Osteocyte (in vitro differentiated cells): ENCODE measurements around the gene PRRT2. TPM values are rescaled to one million over a fixed set of nuclear protein-coding genes. Genes with fewer than 3 reads are reported as not detected.
"Not testable (repeated sequence)": the region's sequence is repeated elsewhere in the genome, so short reads cannot be mapped to it uniquely, and the experiment has no call there.

Source experiments
- DNase-seq: peaks from one replicate; pipeline ENCODE4 v3.0.0; 2021; ENCODE audit warnings: mixed read lengths; ENCODE audit not compliant: unreplicated experiment; ENCODE audit errors: extremely low spot score
- H3K27ac Mint-ChIP-seq: one replicate; pipeline ENCODE4 v1.8.0; 2021; ENCODE audit warnings: mild to moderate bottlenecking, mixed read lengths; ENCODE audit not compliant: unreplicated experiment
- H3K27me3 Mint-ChIP-seq: one replicate; pipeline ENCODE4 v1.8.0; 2021; ENCODE audit warnings: mixed read lengths; ENCODE audit not compliant: unreplicated experiment
- H3K36me3 Mint-ChIP-seq: one replicate; pipeline ENCODE4 v1.8.0; 2021; ENCODE audit warnings: mixed read lengths; ENCODE audit not compliant: unreplicated experiment
- H3K4me1 Mint-ChIP-seq: one replicate; pipeline ENCODE4 v1.8.0; 2021; ENCODE audit warnings: mixed read lengths; ENCODE audit not compliant: unreplicated experiment
- H3K4me3 Mint-ChIP-seq: one replicate; pipeline ENCODE4 v1.8.0; 2021; ENCODE audit warnings: mild to moderate bottlenecking, moderate library complexity, mixed read lengths; ENCODE audit not compliant: unreplicated experiment
- H3K9me3 Mint-ChIP-seq: one replicate; pipeline ENCODE4 v1.8.0; 2021; ENCODE audit warnings: mixed read lengths; ENCODE audit not compliant: unreplicated experiment
- CTCF ChIP-seq: fragments of 200-600 bp; sonication (generic); IDR thresholded peaks from 2 replicates; pipeline ENCODE4 v1.5.0; 2021; ENCODE audit warnings: antibody characterized with exemption, mild to moderate bottlenecking, moderate library complexity
- total RNA-seq: library from RNA; stranded (reverse); gene quantifications from 2 replicates; pipeline ENCODE4 v1.2.1, GENCODE V29; 2021

Gene PRRT2
- total RNA-seq, 1 donor from 2014 or later: 13.4 TPM

GRCh38 chr16:29825145-29826044 is 13.4 kb downstream of the PRRT2 start:
- no peaks in the 10 kb centered on the region for H3K27me3 Mint-ChIP-seq
- TF ChIP-seq CTCF: no peak
- no peak for DNase-seq
- H3K4me1 Mint-ChIP-seq: peaks cover 48% of the 10 kb centered on the region
- H3K36me3 Mint-ChIP-seq: no peaks in the 10 kb centered on the region
- H3K27ac Mint-ChIP-seq: peak overlapping the region; percentile 89
- no peaks in the 10 kb centered on the region for H3K9me3 Mint-ChIP-seq
- H3K4me3 Mint-ChIP-seq: peak overlapping the region; percentile 39

- no peak for DNase-seq
- Mint-ChIP-seq H3K9me3 (no peaks in the 10 kb centered on the region), H3K27ac (peak overlapping the region; percentile 89), H3K4me1 (peaks cover 42% of the 10 kb centered on the region), H3K27me3 (no peaks in the 10 kb centered on the region), H3K36me3 (peaks cover 6% of the 10 kb centered on the region), H3K4me3 (no peak overlapping the region)
- no peak for TF ChIP-seq CTCF
These were observed 14.3 kb downstream of the PRRT2 start for GRCh38 chr16:29826342-29826695.

- no peaks in the 10 kb centered on the region for H3K27me3 Mint-ChIP-seq
- peaks cover 3% of the 10 kb centered on the region for H3K4me1 Mint-ChIP-seq
- H3K36me3 Mint-ChIP-seq: peaks cover 25% of the 10 kb centered on the region
- TF ChIP-seq CTCF: no peak
- no peak overlapping the region for H3K27ac Mint-ChIP-seq
- H3K9me3 Mint-ChIP-seq: no peaks in the 10 kb centered on the region
- H3K4me3 Mint-ChIP-seq: no peak overlapping the region
- DNase-seq: no peak
These were observed 18.8 kb downstream of the PRRT2 start for GRCh38 chr16:29830774-29831173.

DNA sequence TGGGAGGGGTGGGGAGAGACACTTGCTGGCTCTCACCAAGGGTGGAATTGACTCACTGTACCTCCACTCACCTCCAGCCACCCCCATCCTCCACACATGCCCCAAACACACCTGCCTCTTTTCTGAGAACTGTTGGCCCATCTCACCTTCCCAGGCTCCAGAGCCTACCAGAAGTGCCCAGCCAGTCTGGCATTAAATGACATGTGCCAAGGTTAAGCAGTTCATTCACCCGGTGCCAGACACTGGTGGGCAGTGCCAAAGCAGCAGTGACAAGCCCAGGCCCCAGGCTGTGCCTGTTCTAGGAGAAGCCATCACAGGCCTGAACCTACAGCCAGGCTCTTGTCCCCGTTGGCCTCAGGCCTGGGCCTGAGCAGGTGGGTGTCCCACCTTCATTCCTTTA is 19.5 kb downstream of the PRRT2 start:
- no peak for TF ChIP-seq CTCF
- Mint-ChIP-seq H3K4me1 (peaks cover 2% of the 10 kb centered on the region), H3K27ac (no peak overlapping the region), H3K9me3 (no peaks in the 10 kb centered on the region), H3K36me3 (peaks cover 27% of the 10 kb centered on the region), H3K27me3 (no peaks in the 10 kb centered on the region), H3K4me3 (no peak overlapping the region)
- no peak for DNase-seq

DNA sequence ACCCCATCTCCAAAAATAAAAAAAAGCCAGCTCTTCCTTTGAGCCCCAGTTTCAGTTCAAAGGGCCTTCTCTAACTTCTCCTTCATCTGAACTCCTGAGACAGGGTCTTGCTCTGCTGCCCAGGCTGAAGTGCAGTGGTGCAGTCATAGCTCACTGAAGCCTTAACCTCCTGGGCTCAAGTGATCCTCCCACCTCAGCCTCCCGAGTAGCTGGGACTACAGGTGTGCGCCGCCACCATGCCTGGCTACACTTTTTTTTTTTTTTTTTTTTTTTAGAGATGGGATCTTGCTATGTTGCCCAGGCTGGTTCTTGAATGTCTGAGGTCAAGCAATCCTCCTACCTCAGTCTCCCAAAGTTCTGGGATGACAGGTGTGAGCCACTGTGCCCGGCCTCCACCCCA is 21.2 kb downstream of the PRRT2 start:
- not testable (repeated sequence) for H3K27me3 Mint-ChIP-seq, H3K4me1 Mint-ChIP-seq, H3K4me3 Mint-ChIP-seq, H3K9me3 Mint-ChIP-seq, H3K27ac Mint-ChIP-seq, DNase-seq
- peaks cover 38% of the 10 kb centered on the region for H3K36me3 Mint-ChIP-seq
